GM21390 (cell line): ENCODE results near the gene AUH.
"Not testable (repeated sequence)": the region's sequence is repeated elsewhere in the genome, so short reads cannot be mapped to it uniquely, and the experiment has no call there.

ENCODE experiments used
- ATAC-seq: cut with Tn5 transposase; IDR thresholded peaks from one replicate; pipeline ENCODE4 v1.9.1; 2021; ENCODE audit not compliant: unreplicated experiment

AUH gene

GRCh38 chr9:91379426-91379825, 17.7 kb upstream of the AUH start:
- ATAC-seq = no peak

GRCh38 chr9:91378695-91379127, 17.0 kb upstream of the AUH start:
- no peak for ATAC-seq

GRCh38 chr9:91378054-91378453, 16.3 kb upstream of the AUH start:
- not testable (repeated sequence) for ATAC-seq

GRCh38 chr9:91376239-91376638, 14.5 kb upstream of the AUH start:
- no peak for ATAC-seq

- ATAC-seq = no peak
These were observed 13.2 kb upstream of the AUH start for GRCh38 chr9:91374939-91375338.

GRCh38 chr9:91371894-91372293, 10.2 kb upstream of the AUH start:
- ATAC-seq = no peak

- ATAC-seq = not testable (repeated sequence)
These were observed 8.3 kb upstream of the AUH start for GRCh38 chr9:91370006-91370405.

GRCh38 chr9:91364702-91365101, 3.0 kb upstream of the AUH start:
- no peak for ATAC-seq

DNA sequence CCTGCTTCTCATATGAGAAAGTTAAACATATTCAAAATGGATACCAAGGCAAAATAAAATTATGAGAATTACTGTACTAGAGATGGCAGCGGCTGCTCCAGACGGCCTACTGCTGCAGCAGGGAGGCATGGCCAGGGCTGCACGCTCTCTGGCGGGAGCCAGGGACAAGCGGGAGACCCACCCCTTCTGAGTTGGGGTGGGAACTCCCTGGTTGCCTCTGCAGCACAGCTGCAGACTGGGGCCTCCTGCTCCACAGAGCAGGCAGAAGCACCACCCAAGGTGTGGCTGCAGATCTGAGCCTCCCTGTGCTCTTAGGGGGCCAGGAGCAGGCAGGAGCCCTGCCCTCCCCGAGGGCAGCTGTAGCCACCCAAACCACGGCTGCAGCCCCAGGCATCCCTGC, 2.3 kb upstream of the AUH start:
- no peak for ATAC-seq

DNA sequence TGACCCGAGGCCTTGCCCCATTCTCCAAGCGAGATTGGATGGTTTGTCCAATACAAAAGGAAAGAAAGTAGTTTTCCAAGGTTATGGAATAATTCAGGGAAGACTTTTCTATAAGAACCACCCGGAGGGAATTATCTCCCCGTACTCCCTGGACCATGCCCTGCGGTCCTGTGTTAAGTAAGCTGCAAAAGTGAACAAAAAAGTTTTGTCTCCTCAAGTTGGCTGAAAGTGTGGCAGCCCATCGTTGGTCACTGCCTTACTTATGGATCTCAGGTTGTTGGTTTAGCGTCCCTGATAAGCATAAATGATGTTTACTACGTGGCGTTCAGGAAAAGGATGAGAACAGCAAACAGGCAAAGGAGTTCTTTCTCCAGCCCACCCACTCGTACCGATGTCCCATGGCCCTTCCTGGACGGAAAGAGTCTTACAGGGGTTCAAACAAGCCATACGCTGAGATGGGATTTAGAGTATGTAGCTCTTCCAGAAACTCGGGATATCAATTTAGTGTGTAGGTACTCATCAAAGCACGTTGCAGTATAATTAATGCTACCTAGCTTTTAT, 413 bp upstream of the AUH start:
- no peak for ATAC-seq

DNA sequence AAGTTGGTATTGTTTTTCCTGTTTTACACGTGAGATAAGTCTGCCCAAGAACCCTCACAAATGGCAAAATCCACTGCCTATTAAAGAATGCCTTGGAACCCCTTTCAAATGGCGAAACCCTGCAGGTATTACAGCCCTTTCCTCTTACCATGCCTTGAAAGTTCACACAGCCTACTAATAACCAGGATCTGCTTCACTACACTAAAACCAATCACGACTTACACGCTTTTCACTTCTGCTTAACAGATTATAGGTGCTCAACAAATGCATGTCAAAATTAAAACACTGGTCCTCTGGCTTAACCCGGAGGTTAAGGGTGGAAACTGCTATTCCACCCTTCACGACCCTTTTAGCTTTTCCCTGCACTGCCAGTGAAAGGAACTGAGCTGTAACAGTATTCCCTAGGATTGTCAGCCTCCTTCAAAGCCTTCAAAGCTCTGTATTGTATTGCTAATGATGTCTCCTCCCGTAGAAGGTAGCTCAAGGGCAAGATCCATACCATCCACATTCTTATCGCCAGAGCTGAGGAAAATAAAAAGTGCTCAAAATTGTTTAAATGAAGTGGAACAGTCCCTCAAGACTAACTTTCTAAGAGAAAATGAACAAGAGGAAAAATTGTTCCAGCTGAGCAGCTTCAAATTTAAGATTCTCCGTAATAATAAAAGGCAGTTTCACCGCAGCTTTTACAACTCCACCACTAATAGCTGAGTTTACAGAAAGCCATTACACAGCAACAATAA, 997 bp downstream of the AUH start:
- ATAC-seq = no peak

GRCh38 chr9:91359734-91360470, 1.8 kb downstream of the AUH start:
- ATAC-seq = no peak

- no peak for ATAC-seq
These were observed 2.6 kb downstream of the AUH start for GRCh38 chr9:91359083-91359482.

DNA sequence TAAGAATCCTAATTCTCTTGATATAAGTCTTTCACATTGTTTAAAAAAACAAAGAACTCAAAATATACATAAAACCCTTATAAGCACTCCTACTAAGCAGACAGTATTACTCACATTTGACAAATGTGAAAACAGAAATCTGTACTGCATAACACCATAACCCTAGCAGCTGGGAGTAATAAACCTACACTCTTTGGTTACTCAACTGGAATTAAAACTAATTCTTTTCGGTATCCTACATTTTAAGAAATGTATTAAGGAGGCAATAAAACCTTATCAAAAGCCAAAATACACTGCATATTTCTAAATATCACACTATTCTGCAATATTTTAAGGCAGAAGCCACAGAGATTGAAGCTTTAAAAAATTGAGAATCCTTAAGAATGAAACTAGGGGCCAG, 6.8 kb downstream of the AUH start:
- ATAC-seq = no peak

- no peak for ATAC-seq
These were observed 12.6 kb downstream of the AUH start for GRCh38 chr9:91349115-91349555.

GRCh38 chr9:91348191-91348807, 13.4 kb downstream of the AUH start:
- no peak for ATAC-seq

DNA sequence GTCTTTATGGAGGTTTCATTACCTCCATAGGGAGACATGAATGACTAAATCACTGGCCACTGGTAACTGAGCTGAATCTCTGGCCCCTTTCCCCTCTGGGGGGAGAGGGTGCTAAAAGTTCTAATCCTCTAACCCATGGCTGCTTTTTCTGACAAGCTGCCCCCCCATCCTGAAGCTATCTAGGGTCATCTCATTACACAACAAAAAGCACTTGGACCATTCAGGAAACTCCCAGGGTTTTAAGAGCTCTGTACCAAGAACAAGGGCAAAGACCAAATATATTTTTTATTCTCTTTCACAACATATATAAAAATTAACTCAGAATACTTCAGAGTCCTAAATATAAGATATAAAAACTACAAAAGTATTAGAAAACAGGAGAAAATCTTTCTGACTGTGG, 14.3 kb downstream of the AUH start:
- no peak for ATAC-seq

DNA sequence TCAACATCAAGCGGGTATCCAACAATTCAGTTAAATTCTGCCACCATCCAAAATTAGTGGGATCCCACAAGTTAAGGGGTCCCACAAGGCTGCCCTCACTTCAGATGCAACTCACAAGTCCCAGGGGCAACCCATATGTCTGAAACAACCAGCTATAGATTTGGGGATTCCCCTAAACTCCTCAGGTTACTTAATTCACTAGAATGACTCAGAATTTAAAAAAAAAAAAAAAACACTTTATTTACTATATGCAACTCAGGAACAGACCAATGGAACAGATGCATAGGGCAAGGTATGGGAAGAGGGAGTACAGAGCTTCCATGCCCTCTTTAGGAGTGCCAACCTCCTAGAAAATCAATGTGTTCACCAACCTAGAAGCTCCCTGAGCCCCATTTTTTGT, 15.1 kb downstream of the AUH start:
- ATAC-seq = no peak

DNA sequence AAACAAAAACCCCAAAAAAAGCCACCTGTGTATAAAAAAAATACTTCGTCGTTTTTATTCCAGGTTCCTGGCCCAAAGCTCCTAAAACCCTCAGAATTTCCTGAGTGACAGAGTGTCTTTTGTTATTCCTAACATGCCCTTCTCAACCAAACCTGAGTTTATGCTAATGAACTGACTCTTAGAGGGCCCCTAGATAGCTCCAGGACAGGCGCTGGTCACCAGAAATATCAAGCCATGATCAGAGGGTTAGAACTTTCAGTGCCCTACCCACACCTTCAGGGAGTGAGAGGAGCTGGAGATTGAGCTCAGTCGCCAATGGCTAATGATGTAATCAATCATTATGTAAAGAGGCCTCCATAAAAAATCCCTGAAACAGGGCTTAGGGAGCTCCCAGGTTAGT, 15.7 kb downstream of the AUH start:
- no peak for ATAC-seq

GRCh38 chr9:91342575-91342974, 19.1 kb downstream of the AUH start:
- ATAC-seq = no peak

- no peak for ATAC-seq
These were observed 20.0 kb downstream of the AUH start for GRCh38 chr9:91341749-91342148.

GRCh38 chr9:91341258-91341746, 20.4 kb downstream of the AUH start:
- no peak for ATAC-seq
